ENCODE measurements around the gene CCDC102A. TPM values are rescaled to one million over a fixed set of nuclear protein-coding genes. Genes with fewer than 3 reads are reported as not detected.
"Not testable (repeated sequence)": the region's sequence is repeated elsewhere in the genome, so short reads cannot be mapped to it uniquely, and the experiment has no call there.

Gene CCDC102A
- polyA plus RNA-seq, 2 donors, result 2.6 TPM

DNA sequence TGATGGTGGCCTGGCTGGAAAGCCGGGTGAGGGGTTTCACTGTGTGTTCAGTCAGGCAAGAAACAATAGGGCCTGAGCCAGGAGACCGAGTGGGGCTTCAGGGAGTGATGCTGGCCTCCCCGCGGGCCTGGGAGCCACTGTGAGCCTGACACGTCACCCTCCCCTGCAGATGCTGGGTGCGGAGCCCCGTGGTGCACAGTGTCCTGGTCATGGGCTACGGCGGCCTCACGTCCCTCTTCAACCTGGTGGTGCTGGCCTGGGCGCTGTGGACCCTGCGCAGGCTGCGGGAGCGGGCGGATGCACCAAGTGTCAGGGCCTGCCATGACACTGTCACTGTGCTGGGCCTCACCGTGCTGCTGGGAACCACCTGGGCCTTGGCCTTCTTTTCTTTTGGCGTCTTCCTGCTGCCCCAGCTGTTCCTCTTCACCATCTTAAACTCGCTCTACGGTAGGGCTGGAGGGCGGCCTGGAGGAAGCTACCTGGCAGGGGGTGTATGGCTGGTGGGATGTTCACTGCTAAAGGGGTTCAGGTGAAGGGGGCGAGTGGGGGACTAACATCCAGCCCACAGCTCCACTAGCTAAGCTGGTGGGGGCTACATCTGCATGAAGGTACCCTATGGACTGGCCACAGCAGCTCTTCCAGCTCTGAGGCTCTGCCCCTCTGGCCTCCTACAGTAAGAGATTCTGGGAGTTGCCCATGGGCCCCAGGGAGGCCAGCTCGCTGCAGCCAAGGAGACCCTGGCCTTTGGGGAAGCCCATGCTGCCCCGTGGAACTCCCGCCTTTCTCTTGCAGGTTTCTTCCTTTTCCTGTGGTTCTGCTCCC, 38.5 kb upstream of the CCDC102A start:
- Histone ChIP-seq H3K36me3 (ENCODE audit: control insufficient read depth in 2 of 2, insufficient read depth in 2 of 2, low read length in 1 of 2) (no peaks in the 10 kb centered on the region), H3K27me3 (ENCODE audit: control insufficient read depth in 1 of 2, insufficient read depth in 2 of 2, low read length in 2 of 2) (no peaks in the 10 kb centered on the region), H3K9me3 (ENCODE audit: control insufficient read depth in 2 of 2, insufficient read depth in 1 of 2, low read depth in 1 of 2, low read length in 1 of 2) (no peaks in the 10 kb centered on the region), H3K4me3 (ENCODE audit: low read depth in 1 of 2, low read length in 2 of 2) (no peak overlapping the region), H3K27ac (ENCODE audit: low read depth in 2 of 2, low read length in 1 of 2) (no peak overlapping the region), H3K4me1 (ENCODE audit: control insufficient read depth in 2 of 2, insufficient read depth in 2 of 2, low read length in 1 of 2) (no peaks in the 10 kb centered on the region)
- 89 to 91% methylated on average over 24 of the region's 24 CpGs for WGBS, 2 donors

DNA sequence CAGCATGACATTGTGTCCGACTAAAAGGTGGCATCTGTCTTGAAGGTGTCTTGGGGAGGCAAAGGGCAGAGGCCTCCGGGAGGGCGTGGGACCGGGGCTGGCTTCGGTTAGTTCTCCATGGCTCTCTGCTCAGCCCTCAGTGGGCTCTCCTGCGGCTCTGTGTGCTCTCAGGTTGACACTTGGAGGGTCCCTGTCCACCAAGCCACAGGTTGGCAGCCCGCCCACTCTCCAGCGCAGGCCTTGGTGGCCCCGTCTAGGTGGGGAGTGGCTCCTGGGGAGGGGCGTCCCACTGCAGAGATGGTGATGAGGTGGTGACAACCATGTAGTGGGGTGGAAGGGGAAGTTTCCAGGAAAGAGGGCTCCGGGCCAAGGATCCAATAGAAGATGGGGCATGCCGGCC, 37.7 kb upstream of the CCDC102A start:
- no peak overlapping the region for H3K27ac ChIP-seq (ENCODE audit: low read depth in 2 of 2, low read length in 1 of 2)
- no peaks in the 10 kb centered on the region for H3K9me3 ChIP-seq (ENCODE audit: control insufficient read depth in 2 of 2, insufficient read depth in 1 of 2, low read depth in 1 of 2, low read length in 1 of 2)

DNA sequence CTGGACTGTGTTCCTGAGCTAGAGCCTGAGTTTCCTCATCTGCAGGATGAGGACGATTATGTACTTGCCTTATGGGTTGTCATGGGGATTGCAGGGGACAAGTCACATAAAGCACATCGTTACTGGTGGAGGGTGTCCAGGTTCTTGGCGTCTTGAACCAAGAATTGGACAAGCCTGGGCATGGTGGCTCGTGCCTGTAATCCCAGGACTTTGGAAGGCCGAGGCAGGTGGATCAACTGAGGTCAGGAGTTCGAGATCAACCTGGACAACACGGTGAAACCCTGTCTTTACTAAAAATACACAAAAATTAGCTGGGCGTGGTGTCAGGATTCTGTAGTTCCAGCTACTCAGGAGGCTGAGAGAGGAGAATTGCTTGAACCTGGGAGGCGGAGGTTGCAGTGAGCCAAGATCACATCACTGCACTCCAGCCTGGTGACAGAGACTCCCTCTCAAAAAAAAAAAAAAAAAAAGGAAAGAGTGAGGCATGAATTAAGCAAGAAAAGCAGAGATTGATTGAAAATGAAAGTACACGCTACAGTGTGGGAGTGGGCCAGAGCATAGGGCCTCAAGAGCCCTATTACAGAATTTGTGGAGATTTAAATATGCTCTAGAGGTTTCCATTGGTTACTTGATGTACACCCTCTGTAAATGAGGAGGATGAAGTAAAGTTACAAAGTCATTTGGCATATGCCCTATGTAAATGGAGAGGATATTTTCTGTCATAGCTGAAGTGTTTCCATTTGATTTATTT, 36.8 kb upstream of the CCDC102A start:
- H3K4me3 ChIP-seq (ENCODE audit: low read depth in 1 of 2, low read length in 2 of 2), result no peak overlapping the region
- 63 to 76% methylated on average over 10 of the region's 10 CpGs for WGBS, 2 donors
- peaks cover 0 to 3% of the 10 kb centered on the region in 2 donors for H3K9me3 ChIP-seq (ENCODE audit: control insufficient read depth in 2 of 2, insufficient read depth in 1 of 2, low read depth in 1 of 2, low read length in 1 of 2)
- H3K27ac ChIP-seq (ENCODE audit: low read depth in 2 of 2, low read length in 1 of 2), result no peak overlapping the region
- peaks cover 0 to 7% of the 10 kb centered on the region in 2 donors for H3K36me3 ChIP-seq (ENCODE audit: control insufficient read depth in 2 of 2, insufficient read depth in 2 of 2, low read length in 1 of 2)
- no peaks in the 10 kb centered on the region for H3K27me3 ChIP-seq (ENCODE audit: control insufficient read depth in 1 of 2, insufficient read depth in 2 of 2, low read length in 2 of 2)
- H3K4me1 ChIP-seq (ENCODE audit: control insufficient read depth in 2 of 2, insufficient read depth in 2 of 2, low read length in 1 of 2), result no peaks in the 10 kb centered on the region

More for the DNA sequence above, 37.7 kb upstream of the CCDC102A start:
- no peak overlapping the region for H3K4me3 ChIP-seq (ENCODE audit: low read depth in 1 of 2, low read length in 2 of 2)
- 90% methylated on average over 12 of the region's 12 CpGs for WGBS, 2 donors
- no peaks in the 10 kb centered on the region for H3K4me1 ChIP-seq (ENCODE audit: control insufficient read depth in 2 of 2, insufficient read depth in 2 of 2, low read length in 1 of 2)
- H3K36me3 ChIP-seq (ENCODE audit: control insufficient read depth in 2 of 2, insufficient read depth in 2 of 2, low read length in 1 of 2), result peaks cover 0 to 5% of the 10 kb centered on the region in 2 donors
- no peaks in the 10 kb centered on the region for H3K27me3 ChIP-seq (ENCODE audit: control insufficient read depth in 1 of 2, insufficient read depth in 2 of 2, low read length in 2 of 2)

DNA sequence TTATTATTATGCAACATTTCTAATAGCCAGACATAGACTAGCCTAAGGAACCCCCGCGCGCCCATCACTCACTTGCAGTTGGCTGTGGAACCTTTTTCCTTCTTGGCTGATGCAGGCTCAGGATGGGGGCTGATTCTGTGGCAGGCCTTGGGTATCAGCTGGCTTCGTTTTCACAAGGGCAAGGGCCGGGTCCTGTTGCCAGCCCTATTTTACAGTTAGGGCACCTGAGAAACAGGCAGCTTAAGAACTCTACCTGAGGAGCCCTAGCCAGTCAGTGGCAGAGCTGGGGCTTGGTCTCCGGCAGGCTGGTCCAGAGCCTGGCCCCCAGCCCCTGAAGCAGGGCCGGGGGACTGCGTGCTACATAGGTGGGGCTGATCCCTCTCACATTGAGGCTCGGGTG, 34.7 kb upstream of the CCDC102A start:
- peaks cover 0 to 3% of the 10 kb centered on the region in 2 donors for H3K9me3 ChIP-seq (ENCODE audit: control insufficient read depth in 2 of 2, insufficient read depth in 1 of 2, low read depth in 1 of 2, low read length in 1 of 2)
- 88 to 90% methylated on average over 9 of the region's 9 CpGs for WGBS, 2 donors
- H3K36me3 ChIP-seq (ENCODE audit: control insufficient read depth in 2 of 2, insufficient read depth in 2 of 2, low read length in 1 of 2), result peaks cover 0 to 7% of the 10 kb centered on the region in 2 donors
- H3K4me1 ChIP-seq (ENCODE audit: control insufficient read depth in 2 of 2, insufficient read depth in 2 of 2, low read length in 1 of 2), result no peaks in the 10 kb centered on the region
- H3K4me3 ChIP-seq (ENCODE audit: low read depth in 1 of 2, low read length in 2 of 2), result no peak overlapping the region
- no peak overlapping the region for H3K27ac ChIP-seq (ENCODE audit: low read depth in 2 of 2, low read length in 1 of 2)
- H3K27me3 ChIP-seq (ENCODE audit: control insufficient read depth in 1 of 2, insufficient read depth in 2 of 2, low read length in 2 of 2), result no peaks in the 10 kb centered on the region

DNA sequence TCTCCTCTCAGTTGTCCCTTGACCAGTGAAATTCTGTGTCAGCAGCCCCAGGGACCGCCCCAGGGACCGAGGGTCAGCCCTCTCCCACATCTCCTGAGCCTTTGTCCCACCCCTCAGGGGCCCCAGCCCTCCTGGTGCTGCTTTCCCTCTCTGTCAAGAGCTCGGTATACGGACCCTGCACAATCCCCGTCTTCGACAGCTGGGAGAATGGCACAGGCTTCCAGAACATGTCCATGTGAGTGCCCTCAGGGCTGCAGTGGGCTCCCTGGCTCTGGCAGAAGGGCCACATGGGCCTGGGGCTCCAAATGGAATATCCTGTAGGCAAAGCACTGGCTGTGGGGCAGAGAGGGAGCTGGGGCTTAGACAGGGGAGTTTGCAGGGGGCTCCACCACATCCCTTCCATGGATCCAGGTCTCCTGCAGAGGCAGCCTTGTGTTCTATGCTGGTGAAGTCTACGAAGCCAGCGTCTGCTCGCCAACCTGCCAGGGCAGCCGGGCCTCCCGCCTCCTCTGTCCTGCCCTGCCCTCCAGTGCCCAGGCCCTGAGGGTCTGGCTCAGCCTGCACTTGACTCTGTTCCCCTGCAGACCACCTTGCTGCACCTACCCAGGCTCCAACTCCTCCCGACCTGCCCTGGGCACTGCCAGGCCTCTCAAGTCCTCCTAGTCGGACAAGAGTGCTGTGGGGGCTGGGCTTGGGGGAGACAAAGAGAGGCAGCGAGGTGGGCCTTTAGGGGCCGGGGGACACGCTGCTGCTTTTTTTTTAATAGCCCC, 34.1 kb upstream of the CCDC102A start:
- H3K27me3 ChIP-seq (ENCODE audit: control insufficient read depth in 1 of 2, insufficient read depth in 2 of 2, low read length in 2 of 2), result no peaks in the 10 kb centered on the region
- peaks cover 0 to 7% of the 10 kb centered on the region in 2 donors for H3K36me3 ChIP-seq (ENCODE audit: control insufficient read depth in 2 of 2, insufficient read depth in 2 of 2, low read length in 1 of 2)
- WGBS, 2 donors, result 91 to 93% methylated on average over 16 of the region's 16 CpGs
- no peaks in the 10 kb centered on the region for H3K4me1 ChIP-seq (ENCODE audit: control insufficient read depth in 2 of 2, insufficient read depth in 2 of 2, low read length in 1 of 2)
- no peak overlapping the region for H3K27ac ChIP-seq (ENCODE audit: low read depth in 2 of 2, low read length in 1 of 2)
- H3K4me3 ChIP-seq (ENCODE audit: low read depth in 1 of 2, low read length in 2 of 2), result no peak overlapping the region
- H3K9me3 ChIP-seq (ENCODE audit: control insufficient read depth in 2 of 2, insufficient read depth in 1 of 2, low read depth in 1 of 2, low read length in 1 of 2), result peaks cover 0 to 3% of the 10 kb centered on the region in 2 donors

DNA sequence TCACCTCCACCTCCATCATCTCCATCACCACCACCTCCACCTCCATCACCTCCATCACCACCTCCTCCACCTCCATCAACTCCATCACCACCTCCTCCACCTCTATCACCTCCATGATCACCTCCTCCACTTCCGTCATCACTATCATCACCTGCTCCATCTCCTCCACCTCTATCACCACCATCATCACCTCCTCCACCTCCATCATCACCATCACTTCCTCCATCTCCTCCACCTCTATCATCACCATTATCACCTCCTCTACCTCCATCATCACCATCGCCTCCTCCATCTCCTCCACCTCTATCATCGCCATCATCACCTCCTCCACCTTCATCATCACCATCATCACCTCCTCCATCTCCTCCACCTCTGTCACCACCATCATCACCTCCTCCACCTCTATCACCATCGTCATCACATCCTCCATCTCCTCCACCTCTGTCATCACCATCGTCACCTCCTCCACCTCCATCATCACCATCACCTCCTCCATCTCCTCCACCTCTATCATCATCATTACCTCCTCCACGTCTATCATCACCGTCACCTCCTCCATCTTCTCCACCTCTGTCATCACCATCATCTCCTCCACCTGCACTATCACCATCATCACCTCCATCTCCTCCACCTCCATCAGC, 33.1 kb upstream of the CCDC102A start:
- Histone ChIP-seq H3K4me3 (ENCODE audit: low read depth in 1 of 2, low read length in 2 of 2) (no peak overlapping the region), H3K27ac (ENCODE audit: low read depth in 2 of 2, low read length in 1 of 2) (no peak overlapping the region), H3K4me1 (ENCODE audit: control insufficient read depth in 2 of 2, insufficient read depth in 2 of 2, low read length in 1 of 2) (no peaks in the 10 kb centered on the region), H3K36me3 (ENCODE audit: control insufficient read depth in 2 of 2, insufficient read depth in 2 of 2, low read length in 1 of 2) (peaks cover 0 to 7% of the 10 kb centered on the region in 2 donors), H3K27me3 (ENCODE audit: control insufficient read depth in 1 of 2, insufficient read depth in 2 of 2, low read length in 2 of 2) (no peaks in the 10 kb centered on the region), H3K9me3 (ENCODE audit: control insufficient read depth in 2 of 2, insufficient read depth in 1 of 2, low read depth in 1 of 2, low read length in 1 of 2) (peaks cover 0 to 3% of the 10 kb centered on the region in 2 donors)
- 91 to 93% methylated on average over 7 of the region's 7 CpGs for WGBS, 2 donors

DNA sequence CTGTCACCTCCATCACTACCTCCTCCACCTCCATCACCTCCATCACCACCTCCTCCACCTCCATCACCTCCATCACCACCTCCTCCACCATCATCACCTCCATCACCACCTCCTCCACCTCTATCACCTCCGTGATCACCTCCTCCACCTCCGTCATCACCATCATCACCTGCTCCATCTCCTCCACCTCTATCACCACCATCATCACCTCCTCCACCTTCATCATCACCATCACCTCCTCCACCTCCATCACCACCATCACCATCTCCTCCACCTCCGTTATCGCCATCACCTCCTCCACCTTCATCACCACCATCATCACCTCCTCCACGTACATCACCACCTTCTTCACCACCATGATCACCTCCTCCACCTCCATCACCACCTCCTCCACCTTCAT, 32.4 kb upstream of the CCDC102A start:
- H3K36me3 ChIP-seq (ENCODE audit: control insufficient read depth in 2 of 2, insufficient read depth in 2 of 2, low read length in 1 of 2); H3K9me3 ChIP-seq (ENCODE audit: control insufficient read depth in 2 of 2, insufficient read depth in 1 of 2, low read depth in 1 of 2, low read length in 1 of 2); H3K4me1 ChIP-seq (ENCODE audit: control insufficient read depth in 2 of 2, insufficient read depth in 2 of 2, low read length in 1 of 2); H3K27ac ChIP-seq (ENCODE audit: low read depth in 2 of 2, low read length in 1 of 2); H3K27me3 ChIP-seq (ENCODE audit: control insufficient read depth in 1 of 2, insufficient read depth in 2 of 2, low read length in 2 of 2); H3K4me3 ChIP-seq (ENCODE audit: low read depth in 1 of 2, low read length in 2 of 2): not testable (repeated sequence)
- WGBS, 2 donors, result 95 to 99% methylated on average over 5 of the region's 5 CpGs

DNA sequence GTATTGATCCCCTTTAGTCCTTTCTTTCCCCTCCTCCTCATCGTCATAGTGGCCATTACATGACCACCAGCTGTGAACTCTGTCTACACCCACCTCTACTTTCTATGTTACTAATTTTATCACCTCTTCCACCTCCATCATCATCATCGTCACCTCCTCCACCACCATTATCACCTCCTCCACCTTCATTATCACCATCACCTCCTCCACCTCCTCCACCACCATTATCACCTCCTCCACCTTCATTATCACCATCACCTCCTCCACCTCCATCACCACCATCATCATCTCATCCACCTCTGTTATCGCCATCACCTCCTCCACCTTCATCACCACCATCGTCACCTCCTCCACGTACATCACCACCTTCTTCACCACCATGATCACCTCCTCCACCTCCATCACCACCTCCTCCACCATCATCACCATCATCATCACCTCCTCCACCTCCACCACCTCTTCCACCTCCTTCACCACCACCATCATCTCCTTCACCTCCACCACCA, 31.9 kb upstream of the CCDC102A start:
- Histone ChIP-seq H3K27ac (ENCODE audit: low read depth in 2 of 2, low read length in 1 of 2) (no peak overlapping the region), H3K4me3 (ENCODE audit: low read depth in 1 of 2, low read length in 2 of 2) (no peak overlapping the region), H3K9me3 (ENCODE audit: control insufficient read depth in 2 of 2, insufficient read depth in 1 of 2, low read depth in 1 of 2, low read length in 1 of 2) (peaks cover 0 to 3% of the 10 kb centered on the region in 2 donors), H3K36me3 (ENCODE audit: control insufficient read depth in 2 of 2, insufficient read depth in 2 of 2, low read length in 1 of 2) (peaks cover 0 to 7% of the 10 kb centered on the region in 2 donors), H3K4me1 (ENCODE audit: control insufficient read depth in 2 of 2, insufficient read depth in 2 of 2, low read length in 1 of 2) (no peaks in the 10 kb centered on the region), H3K27me3 (ENCODE audit: control insufficient read depth in 1 of 2, insufficient read depth in 2 of 2, low read length in 2 of 2) (no peaks in the 10 kb centered on the region)
- WGBS, 2 donors, result 95 to 96% methylated on average over 5 of the region's 5 CpGs

DNA sequence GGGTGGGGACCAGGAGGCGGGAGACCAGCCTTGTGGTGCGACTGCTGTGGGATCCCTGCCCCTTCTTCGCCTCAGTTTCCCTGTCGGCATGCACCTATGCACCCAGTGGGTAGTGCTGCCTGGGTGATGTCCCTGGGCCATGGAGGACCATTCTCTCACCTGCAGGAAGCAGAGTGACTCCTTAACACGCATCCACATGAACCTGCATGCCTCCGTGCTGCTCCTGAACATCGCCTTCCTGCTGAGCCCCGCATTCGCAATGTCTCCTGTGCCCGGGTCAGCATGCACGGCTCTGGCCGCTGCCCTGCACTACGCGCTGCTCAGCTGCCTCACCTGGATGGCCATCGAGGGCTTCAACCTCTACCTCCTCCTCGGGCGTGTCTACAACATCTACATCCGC, 31.3 kb upstream of the CCDC102A start:
- H3K36me3 ChIP-seq (ENCODE audit: control insufficient read depth in 2 of 2, insufficient read depth in 2 of 2, low read length in 1 of 2), result peaks cover 0 to 7% of the 10 kb centered on the region in 2 donors
- no peak overlapping the region for H3K27ac ChIP-seq (ENCODE audit: low read depth in 2 of 2, low read length in 1 of 2)
- peaks cover 0 to 3% of the 10 kb centered on the region in 2 donors for H3K9me3 ChIP-seq (ENCODE audit: control insufficient read depth in 2 of 2, insufficient read depth in 1 of 2, low read depth in 1 of 2, low read length in 1 of 2)
- H3K27me3 ChIP-seq (ENCODE audit: control insufficient read depth in 1 of 2, insufficient read depth in 2 of 2, low read length in 2 of 2), result no peaks in the 10 kb centered on the region
- 94 to 95% methylated on average over 18 of the region's 18 CpGs for WGBS, 2 donors
- H3K4me1 ChIP-seq (ENCODE audit: control insufficient read depth in 2 of 2, insufficient read depth in 2 of 2, low read length in 1 of 2), result no peaks in the 10 kb centered on the region
- H3K4me3 ChIP-seq (ENCODE audit: low read depth in 1 of 2, low read length in 2 of 2), result no peak overlapping the region

All from esophagus (tissue), 2 donors.